ENCODE measurements around the gene RIMBP2.

The RIMBP2 gene

DNA sequence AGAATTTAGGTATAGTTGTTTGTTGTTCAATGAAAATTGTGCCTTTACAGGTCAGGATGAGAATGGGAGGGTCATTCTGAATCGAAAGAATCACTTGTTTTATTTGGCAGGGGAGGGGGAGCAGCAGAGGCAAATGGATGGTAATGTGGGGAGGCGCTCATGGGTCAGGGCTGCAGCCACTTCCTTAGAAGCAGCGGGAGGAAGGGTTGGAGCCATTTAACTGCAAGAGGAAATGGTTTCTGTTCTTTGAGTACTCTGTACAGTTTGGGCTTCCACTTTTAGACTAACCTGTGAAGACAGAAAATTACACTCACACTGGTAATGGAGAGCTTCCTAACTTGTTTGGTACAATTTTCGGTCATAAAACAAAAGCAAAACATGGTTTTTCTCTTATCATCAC is 321.2 kb downstream of the RIMBP2 start:
- DNase-seq: no peak

- no peak for DNase-seq
Observed at GRCh38 chr12:130391186-130391585, 324.9 kb downstream of the RIMBP2 start.

- no peak for DNase-seq
Observed at GRCh38 chr12:130385193-130385592, 330.9 kb downstream of the RIMBP2 start.

- DNase-seq: no peak
Observed at GRCh38 chr12:130384234-130384633, 331.9 kb downstream of the RIMBP2 start.

DNA sequence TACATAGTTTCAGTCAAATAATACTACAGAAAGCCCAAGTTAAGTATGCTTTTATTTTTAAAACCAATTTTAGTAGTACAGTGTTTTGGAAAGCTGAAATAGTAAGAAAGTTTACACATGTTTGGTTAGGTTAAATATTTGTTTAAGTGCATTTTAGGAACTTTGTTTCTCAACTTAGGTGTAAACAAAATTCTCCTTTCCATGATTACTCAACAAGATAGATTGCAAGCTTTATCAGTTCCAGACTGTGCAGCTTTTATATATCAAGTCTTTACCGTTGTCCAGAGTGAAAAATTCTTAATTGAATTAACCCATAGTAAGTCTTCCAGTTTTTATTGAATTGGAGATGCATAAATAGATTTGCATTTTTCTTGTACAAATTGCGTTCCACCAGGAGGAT is 333.3 kb downstream of the RIMBP2 start:
- no peak for DNase-seq

DNA sequence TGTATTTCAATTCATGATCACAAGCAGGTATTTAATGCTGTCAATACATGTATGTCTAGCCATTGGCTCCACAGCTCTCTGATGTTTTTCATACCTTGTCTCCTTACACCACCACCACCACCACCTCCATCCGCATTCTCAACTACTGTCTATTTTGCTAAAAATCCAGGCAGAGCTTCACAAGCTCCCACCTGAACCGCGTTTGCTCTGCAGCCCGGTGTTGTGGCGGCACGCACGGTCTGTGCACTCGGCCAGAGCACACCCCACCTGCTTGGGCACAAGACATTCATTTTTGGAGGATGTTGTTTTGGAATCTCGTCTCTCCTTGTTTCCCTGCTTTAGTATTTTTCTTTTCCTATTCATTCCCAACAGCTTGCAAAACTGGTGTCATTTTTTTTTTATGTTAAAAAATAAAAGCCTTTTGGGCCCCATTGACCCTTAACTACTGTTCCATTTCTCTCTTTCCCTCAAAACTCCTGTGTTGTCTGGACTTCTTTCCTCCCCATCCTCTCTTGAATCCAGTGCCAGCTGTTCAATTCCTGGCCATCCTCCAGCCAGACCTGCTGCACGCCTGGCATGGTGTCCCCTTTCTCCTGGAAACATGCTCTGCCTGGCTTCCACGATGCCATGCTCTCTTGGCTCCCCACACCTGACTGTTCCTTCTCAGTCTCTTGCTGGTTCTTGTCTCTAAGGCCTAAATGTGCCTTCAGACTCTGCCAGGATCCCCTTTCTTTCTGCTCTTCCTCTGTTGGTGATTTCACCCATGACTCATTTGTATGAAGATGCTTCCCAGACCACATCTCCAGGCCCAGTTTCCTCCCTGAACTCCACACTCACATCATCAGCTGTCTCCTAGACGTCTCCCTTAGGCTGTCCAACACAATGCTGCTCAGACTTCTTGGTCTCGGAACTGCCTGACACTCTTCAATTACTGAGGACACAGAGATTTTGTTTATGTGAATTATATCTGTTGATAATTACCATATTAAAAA is 340.5 kb downstream of the RIMBP2 start:
- no peak for DNase-seq

- DNase-seq: no peak
Observed at GRCh38 chr12:130374083-130374482, 342.0 kb downstream of the RIMBP2 start.

DNA sequence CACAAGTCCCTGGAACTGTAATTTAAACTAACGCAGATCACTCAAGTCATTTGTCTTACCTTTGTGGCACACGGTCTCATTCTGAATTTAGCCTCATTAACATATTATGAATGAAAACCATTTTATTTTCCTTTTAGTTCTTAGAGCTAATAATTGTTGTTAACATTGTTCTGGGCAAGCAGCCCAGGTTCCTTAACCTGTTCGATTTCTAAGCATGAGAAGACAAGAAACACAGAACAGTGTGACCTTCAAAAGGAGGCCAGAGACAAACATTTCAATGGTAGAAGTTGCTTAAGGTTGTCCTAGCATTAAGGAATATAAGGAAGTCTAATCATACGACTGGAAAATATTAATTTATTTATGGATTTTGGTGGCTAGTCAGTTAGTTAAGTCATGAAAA is 343.2 kb downstream of the RIMBP2 start:
- DNase-seq: no peak

DNA sequence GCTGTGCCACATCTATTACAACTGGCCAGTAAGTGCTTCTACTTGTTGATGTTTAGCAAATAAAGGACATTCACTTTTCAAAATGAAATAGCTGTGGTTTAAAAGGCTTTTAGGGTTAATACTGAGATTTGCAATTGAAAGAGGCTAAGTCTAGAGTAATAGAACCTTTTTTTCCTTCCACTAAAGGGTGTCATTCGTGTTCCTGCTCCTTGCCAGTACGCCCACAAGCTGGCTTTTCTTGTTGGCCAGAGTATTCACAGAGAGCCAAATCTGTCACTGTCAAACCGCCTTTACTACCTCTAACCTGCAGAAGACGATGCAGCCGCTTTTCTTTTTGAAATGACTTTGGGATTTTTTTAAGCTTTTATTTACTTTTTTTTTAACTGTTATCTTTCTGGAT is 344.8 kb downstream of the RIMBP2 start:
- DNase-seq: no peak

GRCh38 chr12:130369816-130370215 is 346.3 kb downstream of the RIMBP2 start:
- no peak for DNase-seq

DNA sequence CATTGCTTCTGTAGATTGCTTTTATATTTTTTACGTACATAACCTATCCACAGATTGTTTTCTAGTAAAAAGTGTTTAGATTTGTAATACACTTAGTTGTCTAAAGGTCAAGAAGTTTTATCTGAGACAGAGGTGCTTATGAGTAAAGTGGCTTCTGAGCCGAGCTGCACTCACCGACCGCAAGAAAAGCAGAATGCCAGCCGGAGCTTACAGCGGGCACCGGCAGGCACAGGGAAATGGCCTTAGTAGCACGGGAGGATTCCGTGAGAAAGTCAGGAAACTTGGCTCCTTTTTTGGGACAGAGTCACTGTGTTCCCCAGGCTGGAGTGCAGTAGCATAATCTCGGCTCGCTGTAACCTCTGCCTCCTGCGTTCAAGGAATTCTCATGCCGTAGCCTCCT is 348.6 kb downstream of the RIMBP2 start:
- no peak for DNase-seq

DNA sequence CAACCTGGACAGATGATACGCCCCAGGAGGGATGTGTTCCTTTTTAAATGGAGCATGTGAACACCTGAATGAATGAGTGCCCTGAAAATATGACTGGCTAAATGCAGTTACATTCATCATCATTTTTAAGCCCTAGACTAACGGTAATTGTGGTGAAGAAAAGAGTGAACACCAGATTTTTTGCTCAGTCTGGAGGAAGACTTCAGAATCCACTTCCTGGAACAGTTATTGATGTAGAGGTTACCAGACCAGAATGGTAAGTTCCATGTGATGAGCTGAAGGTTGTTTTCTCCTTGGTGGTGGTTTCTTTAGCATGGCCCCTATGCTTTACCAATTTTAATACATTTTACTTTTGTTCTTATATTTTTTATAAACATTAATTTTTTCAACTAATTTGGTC is 349.1 kb downstream of the RIMBP2 start:
- no peak for DNase-seq

- DNase-seq: no peak
Observed at GRCh38 chr12:130366159-130366558, 349.9 kb downstream of the RIMBP2 start.

DNA sequence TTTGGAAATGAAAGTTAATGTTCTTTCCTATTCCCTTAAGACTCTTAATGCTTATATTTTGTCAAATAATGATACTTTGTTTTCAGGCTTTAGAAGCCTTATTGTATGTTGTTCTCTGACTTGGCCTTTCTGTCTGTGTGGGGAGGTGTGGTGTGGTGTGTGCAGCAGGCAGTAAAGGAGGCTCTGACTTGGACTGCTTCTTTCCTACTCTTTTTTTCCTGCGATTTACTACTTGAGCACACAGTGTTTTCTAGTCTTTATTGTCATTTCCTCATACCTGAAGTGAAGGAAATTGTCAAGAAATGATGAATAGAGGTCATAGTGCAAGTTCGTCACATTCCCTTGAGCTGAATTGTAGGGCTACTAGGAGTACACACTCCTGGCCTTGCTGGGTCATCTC is 351.5 kb downstream of the RIMBP2 start:
- DNase-seq: no peak

GRCh38 chr12:130362060-130362459 is 354.0 kb downstream of the RIMBP2 start:
- no peak for DNase-seq

- no peak for DNase-seq
Observed at GRCh38 chr12:130357729-130358330, 358.3 kb downstream of the RIMBP2 start.

- no peak for DNase-seq
Observed at GRCh38 chr12:130357241-130357640, 358.9 kb downstream of the RIMBP2 start.

GRCh38 chr12:130356222-130356621 is 359.9 kb downstream of the RIMBP2 start:
- DNase-seq: no peak

DNA sequence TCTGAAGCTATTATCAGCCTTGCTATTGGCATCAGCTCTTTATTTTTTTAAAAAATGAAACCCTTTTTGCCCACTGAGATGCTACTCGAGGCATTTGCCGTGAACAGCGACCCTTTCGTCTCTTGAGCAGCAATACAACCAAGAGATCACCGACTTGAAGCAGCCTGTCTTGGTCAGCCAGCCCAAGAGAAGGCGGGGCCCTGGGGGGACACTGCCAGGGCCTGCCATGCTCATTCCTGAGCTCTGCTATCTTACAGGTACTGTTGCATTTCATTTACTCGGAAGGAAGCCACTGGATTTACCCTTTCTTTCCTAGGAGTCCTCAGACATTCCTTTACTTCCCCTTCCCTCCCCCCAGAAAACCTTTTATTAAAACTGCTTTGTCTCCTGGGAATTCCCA is 361.7 kb downstream of the RIMBP2 start:
- DNase-seq: no peak

DNA sequence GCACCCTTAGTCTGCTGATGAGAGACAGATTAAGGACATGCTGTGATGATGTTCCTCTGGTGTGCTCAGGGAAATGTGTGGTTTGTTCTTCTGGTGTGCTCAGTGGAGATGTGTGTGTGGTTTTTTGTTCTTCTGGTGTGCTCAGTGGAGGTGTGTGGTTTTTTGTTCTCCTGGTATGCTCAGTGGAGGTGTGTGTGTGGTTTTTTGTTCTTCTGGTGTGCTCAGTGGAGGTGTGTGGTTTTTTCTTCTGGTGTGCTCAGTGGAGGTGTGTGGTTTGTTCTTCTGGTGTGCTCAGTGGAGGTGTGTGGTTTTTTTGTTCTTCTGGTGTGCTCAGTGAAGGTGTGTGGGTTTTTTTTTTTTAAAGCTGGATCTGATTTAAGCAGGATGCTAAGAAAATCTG is 363.0 kb downstream of the RIMBP2 start:
- no peak for DNase-seq

DNA sequence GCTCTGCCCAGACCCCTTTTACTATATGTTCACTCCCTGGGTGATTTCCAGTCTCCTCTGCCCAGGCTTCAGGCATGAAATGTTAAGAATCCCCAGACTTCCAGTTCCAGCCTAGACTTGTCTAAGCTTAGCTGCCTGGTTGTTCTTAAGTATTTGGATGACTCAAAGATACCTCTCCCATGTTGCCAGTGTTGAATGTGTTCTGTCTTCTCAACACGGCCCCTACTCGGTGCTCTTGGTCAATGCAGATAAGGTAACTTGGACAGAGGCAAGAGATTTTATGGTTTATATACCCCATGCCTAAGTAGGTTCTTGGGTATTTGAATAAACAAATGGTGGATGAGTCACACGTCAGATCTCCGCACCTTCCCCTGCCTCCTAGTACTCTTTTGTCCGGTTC is 364.8 kb downstream of the RIMBP2 start:
- no peak for DNase-seq

DNA sequence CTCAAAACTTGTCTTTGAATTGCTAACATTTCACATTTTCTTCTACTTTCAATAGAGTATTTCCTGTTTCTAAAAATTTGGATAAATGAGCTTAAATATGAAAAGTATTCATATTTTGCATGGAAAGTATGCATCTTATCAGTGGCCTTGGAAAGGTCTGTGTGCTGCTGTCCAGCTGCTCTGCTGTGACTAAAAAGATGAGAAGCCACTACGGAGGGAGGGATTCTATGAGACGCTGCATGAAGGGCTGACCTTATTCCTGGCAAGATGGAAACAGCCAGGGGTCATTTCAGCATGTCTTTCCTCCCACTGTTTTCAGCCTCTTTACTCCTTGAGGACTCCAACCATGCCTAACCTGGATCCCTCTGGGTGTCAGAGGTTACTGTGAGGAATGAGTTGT is 365.4 kb downstream of the RIMBP2 start:
- no peak for DNase-seq

DNA sequence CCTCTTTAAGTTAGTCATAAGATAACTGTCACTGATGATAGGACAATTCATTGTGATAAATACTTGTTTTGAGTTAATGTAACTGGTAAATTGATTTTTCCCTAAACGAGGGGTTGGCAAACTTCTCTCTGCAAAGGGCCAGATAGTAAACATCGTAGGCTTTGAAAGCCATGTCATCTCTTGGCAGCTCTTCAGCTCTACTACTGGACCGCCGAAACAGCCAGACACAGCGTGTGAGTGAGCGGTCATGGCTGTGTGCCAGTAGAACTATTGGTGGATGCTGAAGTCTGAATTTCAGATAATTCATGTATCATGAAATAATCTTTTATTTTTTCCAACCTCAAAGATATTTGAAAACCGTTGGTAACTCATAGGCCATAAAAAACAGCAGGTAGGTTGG is 368.5 kb downstream of the RIMBP2 start:
- no peak for DNase-seq
